Measurements from ENCODE around the gene COX6B1.

The COX6B1 gene

GRCh38 chr19:35702223-35703012, 54.3 kb downstream of the COX6B1 start:
- Histone ChIP-seq H3K4me3 (ENCODE audit: insufficient read depth in 1 of 2, low read depth in 1 of 2, low read length in 2 of 2) (peak overlapping the region; percentile 57 to 89), H3K4ac (ENCODE audit: low read depth in 1 of 2, low read length in 2 of 2) (no peak overlapping the region), H2BK120ac (ENCODE audit: low read depth, low read length) (no peak overlapping the region), H2AK5ac (ENCODE audit: low read length, severe bottlenecking) (no peak overlapping the region), H3K14ac (ENCODE audit: low read length in 2 of 2) (no peak overlapping the region), H3K9ac (ENCODE audit: low read length) (peak overlapping the region; percentile 65), H3K4me2 (ENCODE audit: low read length, poor library complexity, severe bottlenecking) (peak overlapping the region; percentile 74), H3K18ac (ENCODE audit: low read depth in 1 of 2, low read length in 2 of 2) (no peak overlapping the region), H2AFZ (ENCODE audit: low read depth, low read length) (peak overlapping the region; percentile 44), H3K23ac (ENCODE audit: low read length in 2 of 2) (no peak overlapping the region), H4K91ac (ENCODE audit: low read length) (no peak overlapping the region), H3K27ac (ENCODE audit: low read length, poor library complexity, severe bottlenecking) (no peak overlapping the region), H2BK12ac (ENCODE audit: low read length in 2 of 2) (peak overlapping the region in 1 of 2 experiments; percentile 72), H2BK15ac (ENCODE audit: low read depth, poor library complexity, severe bottlenecking) (no peak overlapping the region), H4K8ac (ENCODE audit: low read length) (peak overlapping the region; percentile 92), H3K9me3 (ENCODE audit: control insufficient read depth, low read length) (no peaks in the 10 kb centered on the region), H2BK5ac (ENCODE audit: low read depth, low read length, poor library complexity, severe bottlenecking) (no peak overlapping the region), H3K4me1 (ENCODE audit: control insufficient read depth, insufficient read depth, low read depth, low read length) (peaks cover 7% of the 10 kb centered on the region), H3K36me3 (ENCODE audit: control insufficient read depth in 1 of 2, insufficient read depth in 2 of 2, low read depth in 1 of 2, low read length in 2 of 2) (no peaks in the 10 kb centered on the region), H3K27me3 (ENCODE audit: control insufficient read depth in 1 of 2, insufficient read depth in 1 of 2, low read length in 2 of 2) (peaks cover 0 to 4% of the 10 kb centered on the region in 2 experiments), H3K79me1 (replicated peaks; ENCODE audit: low read length, poor library complexity, severe bottlenecking) (no peaks in the 10 kb centered on the region)
- peak; percentile 98 for DNase-seq
- WGBS: under 1% methylated on average over 48 of the region's 50 CpGs

GRCh38 chr19:35703343-35703742, 55.2 kb downstream of the COX6B1 start:
- Histone ChIP-seq H2BK5ac (ENCODE audit: low read depth, low read length, poor library complexity, severe bottlenecking) (no peak overlapping the region), H3K4me3 (ENCODE audit: insufficient read depth in 1 of 2, low read depth in 1 of 2, low read length in 2 of 2) (no peak overlapping the region), H3K4me1 (ENCODE audit: control insufficient read depth, insufficient read depth, low read depth, low read length) (peaks cover 7% of the 10 kb centered on the region), H4K8ac (ENCODE audit: low read length) (no peak overlapping the region), H2AK5ac (ENCODE audit: low read length, severe bottlenecking) (no peak overlapping the region), H3K23ac (ENCODE audit: low read length in 2 of 2) (no peak overlapping the region), H3K9ac (ENCODE audit: low read length) (no peak overlapping the region), H3K14ac (ENCODE audit: low read length in 2 of 2) (no peak overlapping the region), H3K9me3 (ENCODE audit: control insufficient read depth, low read length) (no peaks in the 10 kb centered on the region), H3K27me3 (ENCODE audit: control insufficient read depth in 1 of 2, insufficient read depth in 1 of 2, low read length in 2 of 2) (peaks cover 2 to 4% of the 10 kb centered on the region in 2 experiments), H3K27ac (ENCODE audit: low read length, poor library complexity, severe bottlenecking) (no peak overlapping the region), H3K4me2 (ENCODE audit: low read length, poor library complexity, severe bottlenecking) (no peak overlapping the region), H3K79me1 (replicated peaks; ENCODE audit: low read length, poor library complexity, severe bottlenecking) (no peaks in the 10 kb centered on the region), H2AFZ (ENCODE audit: low read depth, low read length) (no peak overlapping the region), H4K91ac (ENCODE audit: low read length) (peak overlapping the region; percentile 32), H3K18ac (ENCODE audit: low read depth in 1 of 2, low read length in 2 of 2) (no peak overlapping the region), H3K4ac (ENCODE audit: low read depth in 1 of 2, low read length in 2 of 2) (no peak overlapping the region), H2BK12ac (ENCODE audit: low read length in 2 of 2) (no peak overlapping the region), H3K36me3 (ENCODE audit: control insufficient read depth in 1 of 2, insufficient read depth in 2 of 2, low read depth in 1 of 2, low read length in 2 of 2) (no peaks in the 10 kb centered on the region), H2BK15ac (ENCODE audit: low read depth, poor library complexity, severe bottlenecking) (no peak overlapping the region), H2BK120ac (ENCODE audit: low read depth, low read length) (no peak overlapping the region)
- no peak for DNase-seq
- 69% methylated on average over 5 of the region's 9 CpGs for WGBS

- peak; percentile 56 for DNase-seq
- Histone ChIP-seq H3K4me2 (ENCODE audit: low read length, poor library complexity, severe bottlenecking) (no peak within 1 kb of the TSS), H4K91ac (ENCODE audit: low read length) (peak within 1 kb of the TSS; percentile 32), H3K18ac (ENCODE audit: low read depth in 1 of 2, low read length in 2 of 2) (no peak within 1 kb of the TSS), H2BK15ac (ENCODE audit: low read depth, poor library complexity, severe bottlenecking) (no peak within 1 kb of the TSS), H3K14ac (ENCODE audit: low read length in 2 of 2) (no peak within 1 kb of the TSS), H2AFZ (ENCODE audit: low read depth, low read length) (no peak within 1 kb of the TSS), H3K4me3 (ENCODE audit: insufficient read depth in 1 of 2, low read depth in 1 of 2, low read length in 2 of 2) (no peak within 1 kb of the TSS), H3K27ac (ENCODE audit: low read length, poor library complexity, severe bottlenecking) (no peak within 1 kb of the TSS), H2AK5ac (ENCODE audit: low read length, severe bottlenecking) (no peak within 1 kb of the TSS), H3K27me3 (ENCODE audit: control insufficient read depth in 1 of 2, insufficient read depth in 1 of 2, low read length in 2 of 2) (peaks cover 3 to 4% of the 10 kb centered on the region in 2 experiments), H3K9me3 (ENCODE audit: control insufficient read depth, low read length) (no peaks in the 10 kb centered on the region), H3K9ac (ENCODE audit: low read length) (no peak within 1 kb of the TSS), H3K23ac (ENCODE audit: low read length in 2 of 2) (no peak within 1 kb of the TSS), H2BK120ac (ENCODE audit: low read depth, low read length) (no peak within 1 kb of the TSS), H3K79me1 (replicated peaks; ENCODE audit: low read length, poor library complexity, severe bottlenecking) (no peaks in the 10 kb centered on the region), H3K4me1 (ENCODE audit: control insufficient read depth, insufficient read depth, low read depth, low read length) (peaks cover 7% of the 10 kb centered on the region), H2BK12ac (ENCODE audit: low read length in 2 of 2) (no peak within 1 kb of the TSS), H3K36me3 (ENCODE audit: control insufficient read depth in 1 of 2, insufficient read depth in 2 of 2, low read depth in 1 of 2, low read length in 2 of 2) (no peaks in the 10 kb centered on the region), H4K8ac (ENCODE audit: low read length) (no peak within 1 kb of the TSS), H3K4ac (ENCODE audit: low read depth in 1 of 2, low read length in 2 of 2) (no peak within 1 kb of the TSS), H2BK5ac (ENCODE audit: low read depth, low read length, poor library complexity, severe bottlenecking) (no peak within 1 kb of the TSS)
- 43% methylated on average over 24 of the region's 24 CpGs for WGBS
Observed at GRCh38 chr19:35704218-35704617, 56.1 kb downstream of the COX6B1 start, which contains the start of gene ZBTB32. ZBTB32 (plus strand) TSS chr19:35704558; CDS start chr19:35714627, 10,069 bp downstream.

All from mesenchymal stem cell (in vitro differentiated cells and primary cell).